HepG2 (cell line): ENCODE measurements around the gene RTBDN.

ENCODE experiments used
- CTCF ChIP-seq: sonication (generic); formaldehyde crosslinking; IDR thresholded peaks from 2 replicates; pipeline ENCODE4 v1.5.0; 2020; ENCODE audit warnings: mild to moderate bottlenecking, missing genetic modification reagents, moderate library complexity
- HDAC6 ChIP-seq: fragments of 200-600 bp; sonication (generic); IDR thresholded peaks from 2 replicates; pipeline ENCODE4 v1.7.0; 2017; ENCODE audit warnings: mild to moderate bottlenecking, antibody characterized with exemption, low read length, low read depth
- NFE2L2 ChIP-seq: fragments of 150-350 bp; IDR thresholded peaks from 2 replicates; pipeline ENCODE4 v1.6.1; 2014; ENCODE audit warnings: low read length
- ZNF20 ChIP-seq: sonication (generic); formaldehyde crosslinking; IDR thresholded peaks from 2 replicates; pipeline ENCODE4 v1.4.0; 2020; ENCODE audit warnings: mild to moderate bottlenecking, moderate library complexity, missing genetic modification reagents

- TF ChIP-seq NFE2L2 (no peak), HDAC6 (no peak), CTCF (no peak), ZNF20 (CRISPR knock-in tag) (no peak)
Measured at GRCh38 chr19:12843999-12844732, 9.8 kb upstream of the RTBDN start.
